OCI-LY1 (cell line): ENCODE results near the gene SPRED2.

Experiments
- EZH2 ChIP-seq: fragments of 200-600 bp; sonication (generic), shearing (Covaris generic); IDR thresholded peaks from 2 replicates; pipeline ENCODE4 v1.8.0; 2017; ENCODE audit warnings: borderline replicate concordance, mixed run types, mild to moderate bottlenecking, antibody characterized with exemption, low read length, moderate library complexity, mixed read lengths
- TF ChIP-seq, protein P1 (sequence below): fragments of 200-600 bp; sonication (generic), shearing (Covaris generic); IDR thresholded peaks from 2 replicates; pipeline ENCODE4 v1.5.1; 2017; ENCODE audit warnings: mild to moderate bottlenecking, antibody characterized with exemption, low read length, moderate library complexity, mixed read lengths

GRCh38 chr2:65430603-65431420 is 1.6 kb downstream of the SPRED2 start:
- TF ChIP-seq, protein P1, sequence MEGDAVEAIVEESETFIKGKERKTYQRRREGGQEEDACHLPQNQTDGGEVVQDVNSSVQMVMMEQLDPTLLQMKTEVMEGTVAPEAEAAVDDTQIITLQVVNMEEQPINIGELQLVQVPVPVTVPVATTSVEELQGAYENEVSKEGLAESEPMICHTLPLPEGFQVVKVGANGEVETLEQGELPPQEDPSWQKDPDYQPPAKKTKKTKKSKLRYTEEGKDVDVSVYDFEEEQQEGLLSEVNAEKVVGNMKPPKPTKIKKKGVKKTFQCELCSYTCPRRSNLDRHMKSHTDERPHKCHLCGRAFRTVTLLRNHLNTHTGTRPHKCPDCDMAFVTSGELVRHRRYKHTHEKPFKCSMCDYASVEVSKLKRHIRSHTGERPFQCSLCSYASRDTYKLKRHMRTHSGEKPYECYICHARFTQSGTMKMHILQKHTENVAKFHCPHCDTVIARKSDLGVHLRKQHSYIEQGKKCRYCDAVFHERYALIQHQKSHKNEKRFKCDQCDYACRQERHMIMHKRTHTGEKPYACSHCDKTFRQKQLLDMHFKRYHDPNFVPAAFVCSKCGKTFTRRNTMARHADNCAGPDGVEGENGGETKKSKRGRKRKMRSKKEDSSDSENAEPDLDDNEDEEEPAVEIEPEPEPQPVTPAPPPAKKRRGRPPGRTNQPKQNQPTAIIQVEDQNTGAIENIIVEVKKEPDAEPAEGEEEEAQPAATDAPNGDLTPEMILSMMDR = no peak
- TF ChIP-seq EZH2 = no peak
